Peyer's patch (tissue), 4 donors: ENCODE measurements around the gene SNX10. TPM values are rescaled to one million over a fixed set of nuclear protein-coding genes. Genes with fewer than 3 reads are reported as not detected.

Experiments
- DNase-seq, 3 donors: peaks; one replicate each; pipeline ENCODE4 v3.0.0-alpha.2; 2017 to 2019
- H3K27ac ChIP-seq, 4 donors: fragments of 200-600 bp; sonication (generic); one replicate each; pipeline ENCODE4 v1.5.1; 2016 to 2019
- H3K27me3 ChIP-seq, 2 donors: fragments of 200-600 bp; sonication (generic); one replicate each; pipeline ENCODE4 v1.5.1; 2019
- H3K36me3 ChIP-seq, 3 donors: fragments of 200-600 bp; sonication (generic); one replicate each; pipeline ENCODE4 v1.5.1; 2016 to 2019
- H3K4me1 ChIP-seq, 4 donors: fragments of 200-600 bp; sonication (generic); one replicate each; pipeline ENCODE4 v1.5.1; 2016 to 2019
- H3K4me3 ChIP-seq, 4 donors: fragments of 200-600 bp; sonication (generic); 1 replicate in 3 of 4; 2 replicates in 1 of 4; pipeline ENCODE4 v1.5.1; 2016 to 2019; ENCODE audit warnings: mild to moderate bottlenecking in 1 of 4
- H3K9me3 ChIP-seq, 4 donors: fragments of 200-600 bp; sonication (generic); one replicate each; pipeline ENCODE4 v1.5.1; 2016 to 2019; ENCODE audit warnings: mild to moderate bottlenecking in 1 of 4
- CTCF ChIP-seq, 6 experiments: fragments of 450-650 bp in 4 of 6; fragments of 200-600 bp in 2 of 6; sonication (generic) in 1 of 6; IDR thresholded peaks; one replicate each; pipeline ENCODE4 v1.5.1; 2017 to 2019; ENCODE audit warnings: antibody characterized with exemption in 6 of 6, mild to moderate bottlenecking in 3 of 6, moderate library complexity in 1 of 6
- POLR2A ChIP-seq, 2 donors: fragments of 450-650 bp; IDR thresholded peaks; one replicate each; pipeline ENCODE4 v1.5.1; 2017; ENCODE audit warnings: antibody characterized with exemption in 2 of 2, mild to moderate bottlenecking in 2 of 2, moderate library complexity in 2 of 2
- total RNA-seq, 4 donors: library from RNA; depleted of rRNA; stranded (reverse); fragments of >200 nt; gene quantifications; one replicate each; pipeline ENCODE4 v1.1.0, GENCODE V29; 2016

SNX10 gene
- total RNA-seq, 4 donors from 2014 or later, result 1.8 to 14.9 (median 2.9) TPM

GRCh38 chr7:26267601-26268166 lies 24.0 kb upstream of the SNX10 start:
- no peaks in the 10 kb centered on the region for H3K27me3 ChIP-seq
- H3K36me3 ChIP-seq, result no peaks in the 10 kb centered on the region
- TF ChIP-seq POLR2A (IDR thresholded peaks at IDR 0.05), result peak in 1 of 2 donors; percentile 29
- peak in 3 of 6 experiments; percentile 23 to 33 (median 23) for TF ChIP-seq CTCF (IDR thresholded peaks at IDR 0.05)
- H3K27ac ChIP-seq, result peak overlapping the region in 2 of 4 donors; percentile 14 to 15
- peaks cover 0 to 7% (median 0%) of the 10 kb centered on the region in 4 donors for H3K4me1 ChIP-seq
- no peaks in the 10 kb centered on the region for H3K9me3 ChIP-seq
- H3K4me3 ChIP-seq, result no peak overlapping the region
- peak in 2 of 3 donors; percentile 54 to 61 for DNase-seq

GRCh38 chr7:26275213-26275612 lies 16.4 kb upstream of the SNX10 start:
- TF ChIP-seq POLR2A (IDR thresholded peaks at IDR 0.05), result no peak
- no peak for TF ChIP-seq CTCF (IDR thresholded peaks at IDR 0.05)
- Histone ChIP-seq H3K27me3 (no peaks in the 10 kb centered on the region), H3K4me1 (no peaks in the 10 kb centered on the region), H3K27ac (no peak overlapping the region), H3K36me3 (no peaks in the 10 kb centered on the region), H3K4me3 (no peak overlapping the region), H3K9me3 (no peaks in the 10 kb centered on the region)
- DNase-seq, result no peak

GRCh38 chr7:26278770-26279169 lies 12.9 kb upstream of the SNX10 start:
- no peaks in the 10 kb centered on the region for H3K9me3 ChIP-seq
- no peaks in the 10 kb centered on the region for H3K27me3 ChIP-seq
- no peak for DNase-seq
- no peaks in the 10 kb centered on the region for H3K4me1 ChIP-seq
- H3K36me3 ChIP-seq, result no peaks in the 10 kb centered on the region
- no peak overlapping the region for H3K27ac ChIP-seq
- TF ChIP-seq POLR2A (IDR thresholded peaks at IDR 0.05) (no peak), CTCF (IDR thresholded peaks at IDR 0.05) (peak in 5 of 6 experiments; percentile 14 to 39 (median 23))
- H3K4me3 ChIP-seq, result no peak overlapping the region

- H3K27me3 ChIP-seq, result no peaks in the 10 kb centered on the region
- H3K9me3 ChIP-seq, result no peaks in the 10 kb centered on the region
- DNase-seq, result no peak
- no peaks in the 10 kb centered on the region for H3K36me3 ChIP-seq
- no peak overlapping the region for H3K4me3 ChIP-seq
- H3K4me1 ChIP-seq, result peaks cover 0 to 1% (median 0%) of the 10 kb centered on the region in 4 donors
- TF ChIP-seq CTCF (IDR thresholded peaks at IDR 0.05) (no peak), POLR2A (IDR thresholded peaks at IDR 0.05) (no peak)
- H3K27ac ChIP-seq, result no peak overlapping the region
Observed at GRCh38 chr7:26279405-26279804, 12.3 kb upstream of the SNX10 start.

GRCh38 chr7:26280097-26280496 lies 11.6 kb upstream of the SNX10 start:
- H3K27me3 ChIP-seq, result no peaks in the 10 kb centered on the region
- peaks cover 0 to 7% (median 0%) of the 10 kb centered on the region in 4 donors for H3K4me1 ChIP-seq
- H3K27ac ChIP-seq, result no peak overlapping the region

More at GRCh38 chr7:26280097-26280496, 11.6 kb upstream of the SNX10 start:
- no peaks in the 10 kb centered on the region for H3K9me3 ChIP-seq
- no peak for DNase-seq
- no peaks in the 10 kb centered on the region for H3K36me3 ChIP-seq
- TF ChIP-seq POLR2A (IDR thresholded peaks at IDR 0.05), result no peak
- no peak for TF ChIP-seq CTCF (IDR thresholded peaks at IDR 0.05)
- no peak overlapping the region for H3K4me3 ChIP-seq
